ELR (cell line): ENCODE measurements around the gene NHERF2.

Source experiments
- DNase-seq: peaks from one replicate; pipeline ENCODE4 v3.0.0-alpha.2; 2015; ENCODE audit warnings: low read depth

Gene NHERF2

GRCh38 chr16:1991135-1991551 lies 35.6 kb upstream of the NHERF2 start:
- no peak for DNase-seq

- DNase-seq = no peak
Observed at GRCh38 chr16:1991588-1991947, 35.1 kb upstream of the NHERF2 start.

DNA sequence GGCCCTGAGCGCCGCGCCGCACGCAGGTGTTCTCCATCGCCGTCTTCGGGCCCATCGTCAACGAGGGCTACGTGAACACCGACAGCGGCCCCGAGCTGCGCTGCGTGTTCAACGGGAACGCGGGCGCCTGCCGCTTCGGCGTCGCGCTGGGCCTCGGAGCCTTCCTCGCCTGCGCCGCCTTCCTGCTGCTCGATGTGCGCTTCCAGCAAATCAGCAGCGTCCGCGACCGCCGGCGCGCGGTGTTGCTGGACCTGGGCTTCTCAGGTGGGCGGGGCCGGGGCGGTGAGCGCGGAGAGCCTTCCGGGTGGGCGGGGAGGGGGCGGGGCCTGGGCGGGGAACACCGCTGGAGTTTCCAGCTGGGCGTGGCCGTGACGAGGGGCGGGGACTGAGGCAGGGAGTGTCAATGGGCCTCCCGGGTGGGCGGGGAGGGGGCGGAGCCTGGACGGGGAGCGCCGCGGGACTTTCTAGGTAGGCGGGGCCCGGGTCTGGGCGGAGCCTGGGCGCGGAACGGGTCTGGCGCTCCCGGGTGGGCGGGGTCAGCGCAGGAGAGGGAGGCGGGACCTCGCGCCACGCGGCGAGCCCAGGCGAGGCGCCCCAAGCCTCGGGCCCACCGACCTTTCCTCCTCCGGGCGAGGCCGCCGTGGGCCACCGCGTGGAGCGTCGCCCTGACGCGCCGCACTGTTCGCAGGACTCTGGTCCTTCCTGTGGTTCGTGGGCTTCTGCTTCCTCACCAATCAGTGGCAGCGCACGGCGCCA lies 34.6 kb upstream of the NHERF2 start:
- DNase-seq = peak; percentile 78

- no peak for DNase-seq
Observed at GRCh38 chr16:1992704-1993317, 33.9 kb upstream of the NHERF2 start.

GRCh38 chr16:1993731-1994131 lies 33.0 kb upstream of the NHERF2 start:
- DNase-seq = no peak

DNA sequence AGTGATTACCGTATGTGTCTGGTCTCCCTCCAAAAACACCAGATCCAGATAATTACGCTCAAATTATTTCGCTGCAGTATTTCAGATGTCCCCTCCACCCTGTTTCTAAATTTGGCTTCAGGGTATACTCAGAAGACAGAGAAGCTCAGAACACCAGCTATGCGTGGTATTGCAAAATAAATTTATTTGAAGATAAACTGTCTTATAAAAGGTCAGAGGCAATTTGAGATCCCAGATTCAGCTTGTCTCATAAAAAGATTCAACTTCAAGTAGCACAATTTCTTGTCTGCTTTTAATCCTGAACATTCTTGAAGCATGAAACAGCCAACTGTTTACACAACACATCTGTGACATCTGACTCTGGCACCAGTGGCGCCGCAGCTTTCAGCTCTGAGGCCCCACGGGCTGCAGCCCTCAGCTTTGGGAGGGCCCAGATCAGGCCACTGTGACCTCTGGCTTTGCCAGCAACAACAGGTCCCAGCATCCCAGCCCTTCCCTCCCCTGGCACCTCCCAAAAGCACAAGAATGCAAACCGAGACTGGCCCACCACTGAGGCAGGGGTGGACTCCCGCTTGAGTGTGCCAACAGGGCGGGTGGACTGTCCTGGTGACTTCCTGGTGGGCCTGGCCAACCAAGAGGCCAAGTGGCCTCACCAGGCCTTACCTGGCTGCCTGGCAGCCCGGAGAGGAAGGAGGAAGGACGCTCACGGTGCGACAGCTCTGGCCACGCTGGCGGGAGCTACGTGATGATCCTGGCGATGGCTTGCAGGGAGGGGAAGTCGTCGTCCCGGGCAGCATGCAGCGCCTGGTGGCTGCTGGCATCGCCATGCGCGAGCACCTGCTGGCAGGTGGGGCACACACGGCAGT lies 29.0 kb upstream of the NHERF2 start:
- DNase-seq = no peak

- no peak for DNase-seq
Observed at GRCh38 chr16:1998360-1998835, 28.3 kb upstream of the NHERF2 start.

DNA sequence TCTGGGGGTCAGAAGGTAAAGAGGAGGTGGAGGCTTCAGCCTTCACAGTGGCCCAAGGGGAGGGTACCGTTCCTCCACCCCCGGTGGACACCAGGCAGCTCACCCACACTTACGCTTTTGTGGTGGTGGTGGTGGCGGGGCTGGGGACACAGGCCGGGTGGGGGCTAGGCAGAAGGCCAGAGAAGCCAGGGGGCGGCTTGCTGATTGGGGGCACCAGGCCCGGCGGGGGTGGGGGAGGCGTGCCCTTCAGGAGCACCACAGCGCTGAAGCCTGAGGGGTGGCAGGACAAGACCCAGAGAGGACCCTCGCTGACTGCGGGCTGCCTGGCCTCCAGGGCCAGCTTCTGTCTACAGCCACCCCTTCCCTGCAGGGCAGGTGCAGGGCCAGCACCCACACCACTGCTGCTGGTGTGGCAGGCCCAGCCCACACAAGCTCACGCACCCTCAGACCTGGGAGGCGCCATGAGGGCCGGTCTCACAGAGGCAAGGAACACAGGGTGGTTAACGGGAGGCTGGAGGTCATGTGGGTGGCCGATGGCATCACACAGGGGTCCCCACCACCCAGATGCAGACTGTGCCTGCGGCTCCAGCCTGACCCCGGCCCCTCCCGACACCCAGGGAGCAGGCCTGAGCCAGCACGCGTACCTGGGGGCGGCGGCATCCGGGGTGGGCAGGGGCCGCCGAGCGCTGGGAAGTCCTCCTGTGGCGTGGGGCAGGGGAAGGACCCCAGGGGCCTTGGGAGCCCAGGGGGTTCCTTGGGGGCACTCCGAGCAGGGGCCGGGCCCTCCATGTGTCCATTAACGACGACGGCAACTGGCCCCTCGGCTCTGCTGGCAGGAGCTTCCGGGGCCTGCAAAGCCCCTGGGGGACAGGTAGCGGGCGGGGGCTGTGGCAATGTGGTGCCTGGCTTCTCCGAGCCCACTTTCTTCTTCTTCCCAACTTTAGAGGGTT lies 27.6 kb upstream of the NHERF2 start:
- no peak for DNase-seq

DNA sequence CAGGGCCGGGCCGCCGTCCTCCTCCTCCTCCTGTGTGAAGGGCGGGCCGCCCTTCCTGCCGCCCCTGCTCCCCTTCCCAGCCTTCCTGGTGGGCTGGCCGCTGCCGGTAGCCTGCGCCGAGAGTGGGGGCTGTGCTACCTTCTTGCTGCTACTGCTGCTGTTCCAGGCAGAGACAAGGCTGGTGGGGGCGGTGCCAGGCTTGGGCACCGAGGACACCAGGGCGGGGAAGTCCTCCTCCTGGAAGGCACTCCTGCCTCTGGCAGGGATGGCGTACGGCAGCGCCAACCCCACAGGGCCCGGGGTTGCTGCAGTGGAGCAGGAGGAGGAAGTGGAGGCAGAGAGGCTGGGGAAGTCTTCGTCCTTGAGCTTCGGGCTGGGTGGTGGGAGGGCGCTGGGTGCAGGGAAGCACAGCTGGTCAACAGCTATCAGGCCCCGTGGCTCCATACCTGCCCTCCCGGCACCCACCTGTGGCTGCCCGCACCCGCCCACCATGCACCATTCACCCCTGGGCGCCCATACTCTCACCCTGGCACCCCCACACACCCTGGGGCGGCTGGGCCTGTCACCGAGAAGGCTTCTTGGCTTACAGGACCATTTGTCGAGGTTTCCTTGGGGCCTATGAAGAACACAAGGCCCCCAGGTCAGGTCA lies 26.7 kb upstream of the NHERF2 start:
- no peak for DNase-seq

DNA sequence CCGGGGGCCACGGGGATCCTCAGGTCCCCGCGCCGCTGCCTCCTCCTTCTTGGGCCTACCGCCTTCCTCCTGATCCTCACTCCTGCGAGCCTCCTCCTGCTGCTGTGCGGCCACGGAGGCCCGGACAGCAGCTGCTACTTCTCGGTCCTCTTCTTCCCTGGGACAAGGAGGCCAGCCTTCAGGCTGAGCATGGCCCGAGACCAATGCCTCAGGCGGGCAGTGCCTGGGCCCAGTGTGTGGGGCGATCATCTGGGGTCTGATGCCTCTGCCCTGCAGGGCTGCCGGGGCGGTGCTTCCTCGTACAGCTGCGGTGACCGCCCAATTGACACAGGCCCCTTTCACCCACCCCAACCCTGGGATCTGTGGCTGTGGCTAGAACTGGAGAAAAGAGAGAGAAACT lies 25.7 kb upstream of the NHERF2 start:
- no peak for DNase-seq

- no peak for DNase-seq
Observed at GRCh38 chr16:2001456-2002355, 25.0 kb upstream of the NHERF2 start.

DNA sequence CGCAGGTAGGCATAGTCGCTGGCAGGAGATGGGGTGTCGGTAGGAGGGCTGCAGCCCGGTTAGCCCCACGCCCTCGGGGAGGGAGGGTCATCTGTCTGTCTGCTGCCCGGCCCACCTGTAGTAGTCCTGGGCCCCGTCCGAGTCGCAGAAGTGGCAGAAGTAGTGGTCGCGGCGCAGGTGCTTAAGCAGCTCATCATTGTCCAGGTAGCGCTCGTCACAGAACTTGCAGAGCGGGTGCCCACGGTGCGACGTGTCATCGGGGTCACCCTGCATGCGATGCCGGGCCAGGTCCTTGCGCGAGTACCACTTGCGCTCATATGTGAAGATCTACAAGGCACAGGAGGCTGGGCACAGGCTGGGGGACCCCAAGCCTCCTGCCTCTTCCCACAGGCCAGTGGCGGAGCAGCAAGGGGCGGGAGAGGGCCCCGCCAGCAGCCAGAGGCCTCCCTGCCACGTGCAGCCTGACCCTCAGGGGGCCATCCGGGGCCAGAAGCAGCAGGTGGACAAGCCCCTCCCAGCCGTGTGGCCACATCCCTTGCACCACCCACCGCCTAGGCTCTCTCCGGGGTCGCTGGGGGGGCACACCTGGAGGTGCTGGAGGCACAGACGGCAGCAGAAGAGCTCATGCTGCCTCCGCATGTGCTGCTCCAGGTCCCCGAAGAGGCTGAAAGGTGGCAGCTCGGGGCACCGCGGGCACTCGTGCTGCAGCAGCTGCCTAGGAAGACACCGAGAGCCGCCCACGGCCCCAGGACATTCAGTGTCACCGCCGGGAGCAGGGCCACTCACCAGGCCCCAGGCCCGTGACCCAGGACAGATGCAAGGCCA lies 24.1 kb upstream of the NHERF2 start:
- no peak for DNase-seq

DNA sequence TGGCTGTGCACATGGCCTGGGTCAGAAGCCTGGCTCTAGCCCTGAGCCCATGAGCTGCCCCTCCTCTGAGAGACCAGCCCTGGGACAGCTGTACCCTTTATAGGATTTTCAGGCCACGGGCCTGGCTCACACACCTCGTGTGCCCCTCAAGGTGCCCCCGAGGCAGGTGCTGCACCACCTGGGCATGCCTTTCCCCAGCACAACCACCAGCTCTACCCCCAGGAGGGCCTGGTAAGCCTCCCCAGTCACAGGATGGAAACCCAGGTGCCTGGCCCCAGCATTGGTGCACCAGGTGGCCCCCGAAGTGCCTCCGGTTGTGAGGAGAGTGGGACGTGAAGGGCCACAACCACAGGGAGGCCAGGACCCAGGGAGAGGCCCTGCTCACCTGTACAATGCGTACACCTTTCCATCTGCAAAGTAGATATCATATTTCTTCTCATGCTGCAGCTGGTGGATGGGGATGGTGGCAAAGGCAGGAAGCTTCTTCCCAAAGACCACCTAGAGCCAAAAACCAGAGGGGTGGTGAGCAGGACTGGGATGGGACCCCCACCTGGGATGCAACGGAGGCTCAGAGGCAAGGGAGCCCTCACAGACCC lies 23.4 kb upstream of the NHERF2 start:
- DNase-seq = no peak

DNA sequence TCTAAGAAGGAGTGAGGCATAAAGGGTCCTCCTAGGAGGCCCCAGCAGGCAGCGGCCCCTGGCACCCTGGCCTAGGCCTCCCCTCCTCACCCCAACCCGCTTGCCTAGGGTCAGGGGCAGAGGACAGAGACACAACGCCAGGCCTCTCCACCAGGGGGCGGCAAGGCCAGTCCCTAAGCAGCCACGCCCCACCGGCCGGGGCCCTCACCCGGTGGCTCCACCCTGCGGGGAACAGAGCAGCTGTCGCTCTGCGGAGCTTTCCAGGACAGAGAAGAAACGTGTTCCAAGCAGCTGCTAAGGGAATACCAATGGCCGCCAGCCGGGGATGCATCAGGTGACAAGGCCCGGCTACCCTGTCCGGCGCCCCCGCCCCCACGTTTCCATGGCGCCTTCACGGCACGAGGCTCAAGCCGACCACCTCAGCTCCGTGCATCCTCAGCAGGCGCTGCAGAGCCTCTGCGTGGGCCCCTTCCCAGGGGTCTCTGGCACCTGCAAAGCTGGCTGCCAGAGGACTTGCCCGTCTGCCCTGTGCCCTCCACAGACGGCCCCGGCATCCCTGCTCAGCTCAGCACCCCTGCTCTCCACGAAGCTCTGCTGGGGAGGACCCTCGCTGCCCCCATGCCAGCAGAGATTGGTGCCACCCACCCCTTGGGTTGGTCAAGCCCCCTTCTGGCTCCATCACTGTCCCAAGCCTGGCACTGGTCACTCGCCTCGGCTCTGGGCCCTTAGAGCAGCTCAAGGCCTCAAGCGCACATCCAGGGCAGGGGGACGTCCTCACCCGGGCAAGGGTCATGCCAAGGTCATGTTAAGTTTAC lies 22.7 kb upstream of the NHERF2 start:
- peak; percentile 83 for DNase-seq

- no peak for DNase-seq
Observed at GRCh38 chr16:2004795-2005517, 21.7 kb upstream of the NHERF2 start.

DNA sequence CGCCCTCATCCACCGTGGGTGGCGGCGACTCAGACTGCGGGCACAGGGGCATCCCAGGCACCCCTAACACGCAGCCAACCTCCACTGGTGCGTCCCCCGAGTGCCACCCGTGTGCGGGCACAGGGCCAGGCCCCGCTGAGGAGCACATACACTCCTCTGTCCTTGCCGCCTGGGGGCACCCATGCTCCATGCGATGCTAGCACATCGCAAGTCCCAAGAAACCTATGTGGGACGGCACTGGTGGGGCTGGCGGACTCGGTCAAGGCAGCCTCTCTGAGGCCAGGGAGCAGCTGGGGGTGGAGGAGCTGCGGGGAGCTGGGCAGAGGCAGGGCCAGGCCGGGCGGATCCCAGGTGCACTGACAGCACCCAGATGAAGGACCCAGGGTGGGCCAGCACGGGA lies 21.1 kb upstream of the NHERF2 start:
- no peak for DNase-seq

GRCh38 chr16:2006317-2006716 lies 20.4 kb upstream of the NHERF2 start:
- DNase-seq = no peak
